ENCODE data around the gene FIBP.

FIBP gene

GRCh38 chr11:65883786-65884715, 4.2 kb downstream of the FIBP start:
- TF ChIP-seq MYC (IDR thresholded peaks at IDR 0.05; ENCODE audit: low read depth, low read length) (no peak), CTCF (IDR thresholded peaks at IDR 0.05; ENCODE audit: low read depth, low read length) (no peak), MAX (IDR thresholded peaks at IDR 0.05; ENCODE audit: low read depth, low read length) (no peak), POLR2A (IDR thresholded peaks at IDR 0.05; ENCODE audit: extremely low read depth, insufficient read length) (no peak)
- no peak for DNase-seq (ENCODE audit: low read depth)
- H3K4me3 ChIP-seq (ENCODE audit: low read depth, low read length), result no peak overlapping the region

GRCh38 chr11:65883058-65883761, 5.1 kb downstream of the FIBP start:
- no peak for DNase-seq (ENCODE audit: low read depth)
- TF ChIP-seq CTCF (IDR thresholded peaks at IDR 0.05; ENCODE audit: low read depth, low read length), result no peak
- no peak for TF ChIP-seq POLR2A (IDR thresholded peaks at IDR 0.05; ENCODE audit: extremely low read depth, insufficient read length)
- TF ChIP-seq MYC (IDR thresholded peaks at IDR 0.05; ENCODE audit: low read depth, low read length), result no peak
- TF ChIP-seq MAX (IDR thresholded peaks at IDR 0.05; ENCODE audit: low read depth, low read length), result no peak
- no peak overlapping the region for H3K4me3 ChIP-seq (ENCODE audit: low read depth, low read length)

GRCh38 chr11:65882120-65883057, 5.9 kb downstream of the FIBP start:
- H3K4me3 ChIP-seq (ENCODE audit: low read depth, low read length), result no peak overlapping the region
- DNase-seq (ENCODE audit: low read depth), result no peak
- TF ChIP-seq MYC (IDR thresholded peaks at IDR 0.05; ENCODE audit: low read depth, low read length), result no peak
- TF ChIP-seq MAX (IDR thresholded peaks at IDR 0.05; ENCODE audit: low read depth, low read length), result no peak
- no peak for TF ChIP-seq POLR2A (IDR thresholded peaks at IDR 0.05; ENCODE audit: extremely low read depth, insufficient read length)
- TF ChIP-seq CTCF (IDR thresholded peaks at IDR 0.05; ENCODE audit: low read depth, low read length), result no peak

- peak overlapping the region; percentile 41 for H3K4me3 ChIP-seq (ENCODE audit: low read depth, low read length)
- TF ChIP-seq CTCF (IDR thresholded peaks at IDR 0.05; ENCODE audit: low read depth, low read length) (no peak), MYC (IDR thresholded peaks at IDR 0.05; ENCODE audit: low read depth, low read length) (0 out of 2 replicates have a peak, but pooled peaks have one; percentile 17)
- DNase-seq (ENCODE audit: low read depth), result peak; percentile 76
These were observed 7.3 kb downstream of the FIBP start for GRCh38 chr11:65880844-65881421.

GRCh38 chr11:65880027-65880426, 8.2 kb downstream of the FIBP start:
- H3K4me3 ChIP-seq (ENCODE audit: low read depth, low read length), result peak overlapping the region; percentile 69
- no peak for DNase-seq (ENCODE audit: low read depth)
- TF ChIP-seq MYC (IDR thresholded peaks at IDR 0.05; ENCODE audit: low read depth, low read length) (no peak), CTCF (IDR thresholded peaks at IDR 0.05; ENCODE audit: low read depth, low read length) (no peak), POLR2A (IDR thresholded peaks at IDR 0.05; ENCODE audit: extremely low read depth, insufficient read length) (no peak), MAX (IDR thresholded peaks at IDR 0.05; ENCODE audit: low read depth, low read length) (no peak)
